Gastroesophageal sphincter (tissue), 4 donors: ENCODE results near the gene SMPD3. TPM values are rescaled to one million over a fixed set of nuclear protein-coding genes. Genes with fewer than 3 reads are reported as not detected.

ENCODE experiments used
- ATAC-seq: fragments of 150-250 bp; one replicate; pipeline ENCODE4 v1.9.1; 2016; ENCODE audit warnings: mild to moderate bottlenecking, moderate library complexity
- H3K27ac ChIP-seq, 4 donors: fragments of 200-600 bp; sonication (generic) in 3 of 4; 1 replicate in 3 of 4; 2 replicates in 1 of 4; pipeline ENCODE4 v1.5.1; 2016 to 2019
- H3K27me3 ChIP-seq: fragments of 200-600 bp; sonication (generic); one replicate; pipeline ENCODE4 v1.5.1; 2019
- H3K36me3 ChIP-seq, 2 donors: fragments of 200-600 bp; sonication (generic); one replicate each; pipeline ENCODE4 v1.5.1; 2019; ENCODE audit warnings: control low read depth in 1 of 2
- H3K4me1 ChIP-seq, 3 donors: fragments of 200-600 bp; sonication (generic); 1 replicate in 2 of 3; 2 replicates in 1 of 3; pipeline ENCODE4 v1.5.1; 2016 to 2019; ENCODE audit warnings: control low read depth in 2 of 3
- H3K4me3 ChIP-seq, 2 donors: fragments of 200-600 bp; sonication (generic); one replicate each; pipeline ENCODE4 v1.5.1; 2019; ENCODE audit warnings: mild to moderate bottlenecking in 1 of 2, moderate library complexity in 1 of 2
- H3K9me3 ChIP-seq, 3 donors: fragments of 200-600 bp; sonication (generic); one replicate each; pipeline ENCODE4 v1.5.1; 2017 to 2019; ENCODE audit warnings: control low read depth in 2 of 3
- EP300 ChIP-seq: sonication (generic); formaldehyde crosslinking; IDR thresholded peaks from one replicate; pipeline ENCODE4 v1.6.1; 2017; ENCODE audit warnings: antibody characterized with exemption, mild to moderate bottlenecking
- POLR2A ChIP-seq, 2 donors: fragments of 450-650 bp; IDR thresholded peaks; one replicate each; pipeline ENCODE4 v1.6.1; 2017; ENCODE audit warnings: antibody characterized with exemption in 2 of 2, mild to moderate bottlenecking in 2 of 2, moderate library complexity in 1 of 2
- POLR2AphosphoS5 ChIP-seq: sonication (generic); formaldehyde crosslinking; IDR thresholded peaks from one replicate; pipeline ENCODE4 v1.6.1; 2017; ENCODE audit warnings: antibody characterized with exemption
- WGBS, 2 donors: methylation state at CpG; one replicate each; pipeline ENCODE4 v1.1.5; 2018; ENCODE audit warnings: low coverage in 1 of 2; 5-methylcytosine and 5-hydroxymethylcytosine counted together
- total RNA-seq, 4 donors: library from RNA; depleted of rRNA; stranded (reverse); fragments of >200 nt; gene quantifications; one replicate each; pipeline ENCODE4 v1.1.0, GENCODE V29; 2016
- TF ChIP-seq, protein P1 (sequence below), 4 experiments: fragments of 200-600 bp in 2 of 4; fragments of 450-650 bp in 2 of 4; sonication (generic) in 1 of 4; IDR thresholded peaks; one replicate each; pipeline ENCODE4 v1.5.1; 2017 to 2019; ENCODE audit warnings: antibody characterized with exemption in 4 of 4, mild to moderate bottlenecking in 2 of 4, moderate library complexity in 2 of 4

SMPD3 gene
- total RNA-seq, 4 donors from 2014 or later = 0.08 to 0.94 (median 0.77) TPM; not detected in 1

DNA sequence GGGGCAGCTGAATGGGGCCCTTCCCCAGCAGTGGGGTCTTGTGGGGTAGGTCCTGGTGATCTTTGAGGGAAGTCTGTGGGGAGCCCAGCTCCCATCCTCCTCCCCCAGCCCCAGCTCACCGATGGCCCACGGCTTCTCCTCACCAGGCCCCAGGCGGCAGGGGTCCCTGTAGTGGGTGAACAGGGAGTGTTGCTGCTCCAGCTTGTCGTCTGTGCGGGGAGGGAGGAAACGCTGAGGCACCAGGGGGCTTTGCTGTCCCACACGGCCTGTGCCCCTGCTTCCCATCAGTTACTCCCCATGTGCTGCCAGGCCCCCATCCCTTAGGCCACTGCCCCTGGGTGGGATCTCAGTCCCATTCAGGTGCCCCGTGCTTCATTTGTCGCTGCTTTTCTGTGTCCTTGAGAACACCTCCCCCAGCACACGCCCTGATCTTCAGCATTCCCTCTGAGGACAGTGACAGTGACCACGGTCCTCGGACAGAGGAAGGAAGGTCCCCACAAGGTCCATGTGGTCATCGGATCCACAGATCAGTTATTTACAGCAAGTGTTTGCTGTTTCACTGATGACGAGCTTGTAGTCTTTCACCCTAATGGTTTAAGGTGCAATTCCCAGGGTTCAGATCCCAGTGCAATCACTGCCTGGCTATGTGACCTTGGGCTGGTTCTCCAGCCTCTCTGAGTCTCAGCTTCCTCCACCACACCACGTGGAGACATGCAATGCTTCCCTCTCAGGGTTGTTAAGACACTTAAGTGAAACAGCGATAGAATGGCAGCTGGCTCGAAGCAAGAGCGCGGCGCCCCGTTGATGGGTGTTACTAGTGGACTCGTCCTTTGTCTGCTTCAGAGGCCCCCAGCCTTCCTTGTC, 84.4 kb downstream of the SMPD3 start:
- Histone ChIP-seq H3K27ac (no peak overlapping the region), H3K4me1 (peaks cover 0 to 6% (median 0%) of the 10 kb centered on the region in 3 donors), H3K36me3 (peaks cover 0 to 16% of the 10 kb centered on the region in 2 donors), H3K9me3 (no peaks in the 10 kb centered on the region), H3K4me3 (no peak overlapping the region), H3K27me3 (peaks cover 55% of the 10 kb centered on the region)
- no peak for TF ChIP-seq POLR2AphosphoS5
- no peak for TF ChIP-seq POLR2A (IDR thresholded peaks at IDR 0.05)
- TF ChIP-seq, protein P1, sequence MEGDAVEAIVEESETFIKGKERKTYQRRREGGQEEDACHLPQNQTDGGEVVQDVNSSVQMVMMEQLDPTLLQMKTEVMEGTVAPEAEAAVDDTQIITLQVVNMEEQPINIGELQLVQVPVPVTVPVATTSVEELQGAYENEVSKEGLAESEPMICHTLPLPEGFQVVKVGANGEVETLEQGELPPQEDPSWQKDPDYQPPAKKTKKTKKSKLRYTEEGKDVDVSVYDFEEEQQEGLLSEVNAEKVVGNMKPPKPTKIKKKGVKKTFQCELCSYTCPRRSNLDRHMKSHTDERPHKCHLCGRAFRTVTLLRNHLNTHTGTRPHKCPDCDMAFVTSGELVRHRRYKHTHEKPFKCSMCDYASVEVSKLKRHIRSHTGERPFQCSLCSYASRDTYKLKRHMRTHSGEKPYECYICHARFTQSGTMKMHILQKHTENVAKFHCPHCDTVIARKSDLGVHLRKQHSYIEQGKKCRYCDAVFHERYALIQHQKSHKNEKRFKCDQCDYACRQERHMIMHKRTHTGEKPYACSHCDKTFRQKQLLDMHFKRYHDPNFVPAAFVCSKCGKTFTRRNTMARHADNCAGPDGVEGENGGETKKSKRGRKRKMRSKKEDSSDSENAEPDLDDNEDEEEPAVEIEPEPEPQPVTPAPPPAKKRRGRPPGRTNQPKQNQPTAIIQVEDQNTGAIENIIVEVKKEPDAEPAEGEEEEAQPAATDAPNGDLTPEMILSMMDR (IDR thresholded peaks at IDR 0.05) = no peak
- no peak for TF ChIP-seq EP300
- ATAC-seq = no peak
- 54% methylated on average over 5 to 7 of the region's 22 CpGs for WGBS, 2 donors

DNA sequence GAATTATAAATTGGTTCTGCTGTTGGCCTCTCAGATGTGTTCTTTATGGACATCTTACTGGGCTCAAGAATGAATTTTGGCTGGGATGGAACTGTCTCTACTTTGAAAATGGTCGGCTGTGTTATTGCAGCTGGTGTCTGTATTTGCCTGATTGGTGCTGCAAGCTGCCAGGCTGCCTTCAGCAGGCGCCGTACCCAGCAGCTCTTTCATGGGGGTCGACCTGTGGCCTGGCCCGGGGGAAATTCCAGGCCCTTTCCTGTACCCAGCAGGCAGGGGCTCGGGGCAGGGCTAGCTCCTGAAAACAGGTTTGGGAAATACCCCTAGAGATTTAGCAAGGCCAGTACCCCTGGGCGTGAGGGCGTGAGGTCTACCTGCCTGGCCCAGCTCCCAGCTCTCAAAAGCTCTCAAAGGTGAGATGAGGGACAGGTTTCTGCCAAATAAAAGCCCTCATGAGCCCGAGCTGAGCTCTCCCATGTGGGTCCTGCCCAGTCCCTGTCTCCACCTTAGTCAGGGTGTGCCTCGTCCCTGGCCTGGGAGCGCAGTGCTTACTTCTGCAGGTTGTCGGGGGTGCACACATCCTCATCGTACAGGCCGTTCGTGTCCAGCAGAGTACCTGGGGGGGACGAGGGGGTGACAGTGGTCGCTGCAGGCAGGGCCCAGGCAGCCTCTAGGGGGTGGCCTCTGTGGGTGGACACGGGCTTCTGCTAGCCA, 85.2 kb downstream of the SMPD3 start:
- Histone ChIP-seq H3K27ac (no peak overlapping the region), H3K4me1 (peaks cover 0 to 6% (median 0%) of the 10 kb centered on the region in 3 donors), H3K36me3 (peaks cover 0 to 24% of the 10 kb centered on the region in 2 donors), H3K9me3 (no peaks in the 10 kb centered on the region), H3K4me3 (no peak overlapping the region), H3K27me3 (peaks cover 47% of the 10 kb centered on the region)
- ATAC-seq = no peak
- WGBS, 2 donors = 47 to 60% methylated on average over 1 to 2 of the region's 18 CpGs
- no peak for TF ChIP-seq POLR2AphosphoS5
- TF ChIP-seq, protein P1 (IDR thresholded peaks at IDR 0.05) = no peak
- no peak for TF ChIP-seq EP300
- no peak for TF ChIP-seq POLR2A (IDR thresholded peaks at IDR 0.05)

DNA sequence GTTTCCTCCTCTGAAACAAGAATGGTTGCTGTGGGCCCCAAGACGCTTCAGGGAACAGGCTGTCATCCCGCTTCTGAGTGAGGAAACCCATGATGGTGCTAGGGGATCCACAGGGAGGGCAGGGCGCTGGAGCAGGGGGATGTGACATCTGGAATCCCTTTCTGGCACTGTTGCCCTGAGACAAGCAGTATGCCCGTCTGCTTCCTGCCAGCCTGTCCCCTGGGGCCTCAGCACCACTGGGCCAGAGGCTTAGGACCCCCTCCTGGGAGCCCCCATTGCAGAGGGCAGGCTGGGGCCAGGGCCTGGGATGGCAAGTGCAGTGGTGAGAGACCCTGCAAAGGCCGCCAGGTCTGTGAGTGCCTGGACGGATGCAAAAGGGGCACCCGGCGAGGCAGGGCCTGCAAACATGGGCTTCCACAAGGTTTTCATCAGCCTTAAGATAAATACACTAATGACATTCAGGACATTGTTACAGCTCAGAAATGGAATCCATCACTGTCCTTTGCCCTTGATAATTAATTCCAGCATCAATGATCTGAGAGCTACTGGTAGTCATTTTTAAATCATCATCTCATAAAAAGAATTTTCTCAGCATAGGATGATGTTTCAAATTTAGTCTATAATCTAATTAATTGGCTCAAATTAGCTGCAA, 85.9 kb downstream of the SMPD3 start:
- TF ChIP-seq POLR2A (IDR thresholded peaks at IDR 0.05) (no peak), POLR2AphosphoS5 (no peak), EP300 (no peak)
- TF ChIP-seq, protein P1 (IDR thresholded peaks at IDR 0.05) = no peak
- peaks cover 0 to 6% (median 0%) of the 10 kb centered on the region in 3 donors for H3K4me1 ChIP-seq
- no peak overlapping the region for H3K4me3 ChIP-seq
- WGBS, 2 donors = 47 to 66% methylated on average over 3 of the region's 8 CpGs
- no peak overlapping the region for H3K27ac ChIP-seq
- peaks cover 0 to 31% of the 10 kb centered on the region in 2 donors for H3K36me3 ChIP-seq
- H3K9me3 ChIP-seq = no peaks in the 10 kb centered on the region
- ATAC-seq = no peak
- peaks cover 42% of the 10 kb centered on the region for H3K27me3 ChIP-seq

DNA sequence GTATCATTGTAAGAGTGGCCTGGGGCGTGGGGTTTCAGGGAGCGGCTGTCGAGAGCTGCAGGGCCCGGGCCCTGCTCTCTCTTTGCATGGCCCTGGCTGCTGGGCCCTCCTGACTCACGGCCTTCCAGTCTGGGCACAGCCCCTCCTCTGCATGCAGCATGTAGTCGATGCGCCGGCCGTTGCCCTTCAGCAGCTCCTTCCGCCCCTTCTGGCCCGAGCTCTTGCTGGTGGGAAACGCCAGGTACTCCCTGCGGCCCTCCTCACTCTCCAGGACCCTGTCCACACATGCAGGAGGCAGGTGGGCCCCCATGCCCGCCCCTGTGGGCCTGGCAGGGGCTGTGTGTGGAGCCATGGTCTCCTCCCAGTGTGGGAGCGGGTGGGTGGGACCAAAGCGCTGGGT, 86.8 kb downstream of the SMPD3 start:
- peaks cover 0 to 6% (median 0%) of the 10 kb centered on the region in 3 donors for H3K4me1 ChIP-seq
- peaks cover 33% of the 10 kb centered on the region for H3K27me3 ChIP-seq
- H3K27ac ChIP-seq = no peak overlapping the region
- TF ChIP-seq, protein P1 (IDR thresholded peaks at IDR 0.05) = no peak
- no peak for TF ChIP-seq POLR2A (IDR thresholded peaks at IDR 0.05)
- 70% methylated on average over 2 of the region's 16 CpGs; no CpG with 5 or more reads in 1 of the 2 donors for WGBS, 2 donors
- no peak for ATAC-seq
- peaks cover 0 to 40% of the 10 kb centered on the region in 2 donors for H3K36me3 ChIP-seq
- H3K4me3 ChIP-seq = no peak overlapping the region
- no peaks in the 10 kb centered on the region for H3K9me3 ChIP-seq
